Neutrophil (primary cell): ENCODE measurements around the gene FRZB.

Experiments used
- H3K27ac ChIP-seq: fragments of 200-600 bp; sonication (generic); 2 replicates; pipeline ENCODE4 v1.5.1; 2016; ENCODE audit warnings: mild to moderate bottlenecking, moderate library complexity
- H3K27me3 ChIP-seq: fragments of 200-600 bp; sonication (generic); 2 replicates; pipeline ENCODE4 v1.6.0; 2016; ENCODE audit warnings: mild to moderate bottlenecking
- H3K36me3 ChIP-seq: fragments of 200-600 bp; sonication (generic); 2 replicates; pipeline ENCODE4 v1.5.1; 2017
- H3K4me1 ChIP-seq, 2 experiments: fragments of 200-600 bp in 1 of 2; sonication (generic) in 1 of 2; 1 replicate in 1 of 2; 2 replicates in 1 of 2; pipeline versions ENCODE4 v1.5.1 to v1.6.1; 2013 to 2016; ENCODE audit warnings: low read depth in 1 of 2, low read length in 1 of 2, mild to moderate bottlenecking in 1 of 2, moderate library complexity in 1 of 2; ENCODE audit not compliant: control insufficient read depth in 1 of 2, insufficient read depth in 1 of 2
- H3K4me3 ChIP-seq, 2 experiments: fragments of 200-600 bp in 1 of 2; sonication (generic) in 1 of 2; 1 replicate in 1 of 2; 2 replicates in 1 of 2; pipeline ENCODE4 v1.5.1; 2013 to 2016; ENCODE audit warnings: low read depth in 1 of 2, low read length in 1 of 2, mild to moderate bottlenecking in 1 of 2, moderate library complexity in 1 of 2
- H3K9me3 ChIP-seq: fragments of 200-600 bp; sonication (generic); 2 replicates; pipeline ENCODE4 v1.5.1; 2016
- CTCF ChIP-seq: fragments of 200-600 bp; sonication (generic); IDR thresholded peaks from 2 replicates; pipeline ENCODE4 v1.5.1; 2016; ENCODE audit warnings: antibody characterized with exemption

The FRZB gene

GRCh38 chr2:182826064-182826463 is 40.4 kb downstream of the FRZB start:
- no peaks in the 10 kb centered on the region for H3K4me1 ChIP-seq
- H3K36me3 ChIP-seq, result no peaks in the 10 kb centered on the region
- H3K9me3 ChIP-seq, result no peaks in the 10 kb centered on the region
- H3K4me3 ChIP-seq, result no peak overlapping the region
- no peak for TF ChIP-seq CTCF
- H3K27me3 ChIP-seq, result no peaks in the 10 kb centered on the region
- H3K27ac ChIP-seq, result no peak overlapping the region

GRCh38 chr2:182824767-182825158 is 41.7 kb downstream of the FRZB start:
- TF ChIP-seq CTCF, result no peak
- H3K36me3 ChIP-seq, result no peaks in the 10 kb centered on the region
- no peak overlapping the region for H3K27ac ChIP-seq
- no peaks in the 10 kb centered on the region for H3K9me3 ChIP-seq
- H3K27me3 ChIP-seq, result no peaks in the 10 kb centered on the region
- no peak overlapping the region for H3K4me3 ChIP-seq
- H3K4me1 ChIP-seq, result no peaks in the 10 kb centered on the region

GRCh38 chr2:182824056-182824766 is 42.2 kb downstream of the FRZB start:
- Histone ChIP-seq H3K4me3 (no peak overlapping the region), H3K4me1 (no peaks in the 10 kb centered on the region), H3K27me3 (no peaks in the 10 kb centered on the region), H3K27ac (no peak overlapping the region), H3K9me3 (no peaks in the 10 kb centered on the region), H3K36me3 (no peaks in the 10 kb centered on the region)
- TF ChIP-seq CTCF, result no peak

- Histone ChIP-seq H3K27ac (no peak overlapping the region), H3K4me1 (no peaks in the 10 kb centered on the region), H3K36me3 (no peaks in the 10 kb centered on the region), H3K9me3 (no peaks in the 10 kb centered on the region), H3K27me3 (no peaks in the 10 kb centered on the region), H3K4me3 (no peak overlapping the region)
- no peak for TF ChIP-seq CTCF
Observed at GRCh38 chr2:182822733-182823132, 43.7 kb downstream of the FRZB start.

GRCh38 chr2:182821182-182821581 is 45.3 kb downstream of the FRZB start:
- Histone ChIP-seq H3K27ac (no peak overlapping the region), H3K27me3 (no peaks in the 10 kb centered on the region), H3K4me3 (no peak overlapping the region), H3K36me3 (no peaks in the 10 kb centered on the region), H3K9me3 (no peaks in the 10 kb centered on the region), H3K4me1 (no peaks in the 10 kb centered on the region)
- TF ChIP-seq CTCF, result no peak

GRCh38 chr2:182819412-182819811 is 47.0 kb downstream of the FRZB start:
- H3K4me1 ChIP-seq, result no peaks in the 10 kb centered on the region
- H3K36me3 ChIP-seq, result no peaks in the 10 kb centered on the region
- TF ChIP-seq CTCF, result no peak
- H3K9me3 ChIP-seq, result no peaks in the 10 kb centered on the region
- no peaks in the 10 kb centered on the region for H3K27me3 ChIP-seq
- H3K4me3 ChIP-seq, result no peak overlapping the region
- no peak overlapping the region for H3K27ac ChIP-seq
